ENCODE results near the gene EPN3.

- no peak for TF ChIP-seq CTCF (IDR thresholded peaks at IDR 0.05)
- no peak for TF ChIP-seq POLR2A (IDR thresholded peaks at IDR 0.05)
Measured at GRCh38 chr17:50548831-50549230, 16.3 kb downstream of the EPN3 start.

All from heart left ventricle (tissue), 13 donors.